GM13977 (cell line): Measurements from ENCODE around the gene DAPK1.

Source experiments
- DNase-seq: peaks from one replicate; pipeline ENCODE4 v3.0.0; 2012; ENCODE audit warnings: low spot score
- in situ Hi-C: fragments of 300-500 bp; cut with MboI; formaldehyde crosslinking; loops from one replicate; pipeline ENCODE4 v1.12.0; 2022; ENCODE audit warnings: low sequenced_read_pairs, low pct_unique_long_range_greater_than_20kb, mixed read lengths, inconsistent platforms; ENCODE audit not compliant: unreplicated experiment
- TF ChIP-seq, protein P1 (sequence below): IDR thresholded peaks from 2 replicates; pipeline ENCODE4 v1.5.1; 2012; ENCODE audit warnings: mild to moderate bottlenecking, control low read depth; ENCODE audit not compliant: insufficient read depth; ENCODE audit errors: extremely low read depth, missing control alignments

Gene DAPK1

DNA sequence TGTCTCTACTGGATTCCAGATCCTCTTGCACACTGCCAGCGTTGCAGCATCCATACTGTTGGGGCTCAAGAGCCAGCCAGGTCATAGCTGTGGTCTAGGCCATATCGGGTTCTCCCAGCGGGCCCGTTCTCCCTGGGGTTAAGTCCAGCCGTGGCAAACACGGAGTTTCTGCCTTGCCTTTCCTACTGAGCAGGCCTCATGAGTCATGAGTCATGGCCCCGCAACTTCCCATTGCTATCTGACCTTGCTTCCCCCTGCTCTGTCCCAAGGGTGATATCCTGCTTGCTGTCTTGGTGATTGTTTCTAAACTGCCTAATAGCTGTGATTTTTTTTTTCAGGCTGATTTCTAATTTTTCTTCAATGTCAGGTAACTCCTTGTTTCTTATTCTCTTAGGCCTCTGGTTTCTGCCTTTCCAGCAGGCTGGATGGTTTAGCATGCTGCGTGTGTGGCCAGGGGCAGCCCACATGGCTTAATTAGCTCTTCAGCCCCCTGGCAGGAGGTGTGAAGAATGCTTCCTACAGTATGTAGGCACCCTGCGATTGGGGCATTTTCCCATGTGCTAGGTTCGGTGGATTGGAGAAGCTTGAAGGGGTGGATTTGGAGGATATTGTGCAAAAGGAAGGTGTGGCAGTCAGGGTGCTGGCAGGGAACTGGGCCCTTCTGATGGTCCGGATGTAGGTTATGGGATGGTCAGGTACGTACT is 18.7 kb downstream of the DAPK1 start:
- DNase-seq: no peak
- TF ChIP-seq, protein P1, sequence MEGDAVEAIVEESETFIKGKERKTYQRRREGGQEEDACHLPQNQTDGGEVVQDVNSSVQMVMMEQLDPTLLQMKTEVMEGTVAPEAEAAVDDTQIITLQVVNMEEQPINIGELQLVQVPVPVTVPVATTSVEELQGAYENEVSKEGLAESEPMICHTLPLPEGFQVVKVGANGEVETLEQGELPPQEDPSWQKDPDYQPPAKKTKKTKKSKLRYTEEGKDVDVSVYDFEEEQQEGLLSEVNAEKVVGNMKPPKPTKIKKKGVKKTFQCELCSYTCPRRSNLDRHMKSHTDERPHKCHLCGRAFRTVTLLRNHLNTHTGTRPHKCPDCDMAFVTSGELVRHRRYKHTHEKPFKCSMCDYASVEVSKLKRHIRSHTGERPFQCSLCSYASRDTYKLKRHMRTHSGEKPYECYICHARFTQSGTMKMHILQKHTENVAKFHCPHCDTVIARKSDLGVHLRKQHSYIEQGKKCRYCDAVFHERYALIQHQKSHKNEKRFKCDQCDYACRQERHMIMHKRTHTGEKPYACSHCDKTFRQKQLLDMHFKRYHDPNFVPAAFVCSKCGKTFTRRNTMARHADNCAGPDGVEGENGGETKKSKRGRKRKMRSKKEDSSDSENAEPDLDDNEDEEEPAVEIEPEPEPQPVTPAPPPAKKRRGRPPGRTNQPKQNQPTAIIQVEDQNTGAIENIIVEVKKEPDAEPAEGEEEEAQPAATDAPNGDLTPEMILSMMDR: no peak
- in situ Hi-C loops: no loop called here

DNA sequence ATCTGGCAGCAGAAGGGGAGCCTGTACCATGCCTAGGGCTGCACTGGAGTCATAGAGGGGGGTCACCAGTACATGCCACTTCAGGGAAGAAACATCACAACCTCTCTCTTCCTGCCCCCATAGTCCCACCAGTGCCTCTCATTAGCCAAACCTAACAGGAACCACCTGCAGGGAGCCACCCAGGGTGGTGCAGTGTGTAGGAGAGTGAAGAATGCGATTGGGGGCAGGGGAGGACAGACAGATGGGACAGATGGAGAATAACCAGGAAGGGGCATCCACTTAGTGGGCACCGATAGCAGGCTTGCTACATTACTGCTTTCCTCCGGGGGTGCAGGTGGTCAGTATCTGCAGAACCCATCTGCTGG is 19.2 kb downstream of the DAPK1 start:
- in situ Hi-C loops: no loop called here
- DNase-seq: no peak
- TF ChIP-seq, protein P1: no peak

DNA sequence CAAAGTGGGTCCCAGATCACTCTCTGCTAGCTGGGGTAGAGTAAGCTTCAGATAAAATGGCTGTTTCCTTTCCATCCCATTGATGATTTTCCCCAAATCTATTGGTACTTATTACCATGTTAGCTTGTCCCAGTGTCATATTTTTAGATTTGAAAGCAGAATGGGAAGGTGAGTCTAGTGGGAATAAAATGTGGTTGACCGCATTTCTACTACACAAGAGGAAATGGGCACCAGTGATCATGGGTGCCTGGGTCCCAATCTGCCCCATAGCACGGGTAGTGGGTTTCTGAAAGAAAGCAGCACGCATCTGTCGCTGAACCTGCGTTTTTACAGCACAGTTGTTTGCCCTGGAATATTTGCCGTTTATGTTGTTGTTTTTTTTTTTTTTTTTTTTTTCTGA is 20.1 kb downstream of the DAPK1 start:
- in situ Hi-C loops: no loop called here

DNA sequence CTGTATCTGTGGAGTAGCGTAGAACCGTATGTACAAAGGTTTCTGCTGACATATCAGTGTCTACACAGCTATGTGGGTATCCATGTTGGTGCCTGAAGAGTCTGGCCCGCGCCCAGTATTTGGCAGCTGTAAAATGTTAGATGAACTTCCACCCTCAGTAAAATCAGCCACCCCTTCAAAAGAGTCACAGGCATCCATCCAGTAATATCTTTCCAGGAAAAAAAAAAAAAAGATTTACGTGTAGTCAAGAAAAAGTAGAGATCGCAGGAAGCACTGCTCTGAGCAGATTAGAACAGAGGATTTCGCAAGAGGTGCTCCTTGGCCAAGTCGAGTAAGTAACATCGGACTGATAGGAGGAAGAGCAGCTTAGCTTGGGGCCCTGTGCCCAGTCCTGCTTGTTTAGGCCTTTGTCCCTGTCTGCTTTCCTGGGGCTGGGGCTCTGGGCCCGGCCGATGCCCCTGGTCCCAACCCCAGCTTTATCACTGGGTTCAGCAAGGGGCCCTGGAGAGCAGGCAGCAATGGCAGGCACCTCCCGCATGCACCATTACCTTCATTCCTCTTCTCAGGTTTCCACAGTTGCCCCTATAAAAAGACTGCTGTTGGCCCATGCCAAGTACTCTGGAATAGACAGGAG is 21.2 kb downstream of the DAPK1 start:
- no peak for DNase-seq
- in situ Hi-C loops: no loop called here
- TF ChIP-seq, protein P1: no peak

More for the DNA sequence above, 20.1 kb downstream of the DAPK1 start:
- TF ChIP-seq, protein P1: no peak
- no peak for DNase-seq

DNA sequence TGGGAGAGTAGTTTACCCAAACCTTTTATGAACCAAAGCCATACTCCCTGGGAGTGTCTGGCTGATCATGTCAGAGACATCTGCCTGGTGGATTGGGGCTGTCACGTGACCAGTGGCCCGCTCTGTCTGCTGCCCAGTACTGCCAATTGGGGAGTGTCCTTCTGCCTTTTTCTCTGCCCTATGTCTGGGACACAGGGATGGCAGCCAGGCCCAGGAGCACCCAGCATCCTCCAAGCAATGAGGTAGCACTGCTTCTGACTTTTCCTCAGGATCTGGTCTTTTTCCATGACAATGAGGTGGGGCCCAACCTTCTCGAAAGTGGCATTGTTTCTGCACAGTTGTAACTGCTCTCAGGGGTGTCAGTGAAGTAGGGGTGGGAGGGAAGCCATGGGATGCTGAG is 21.8 kb downstream of the DAPK1 start:
- in situ Hi-C loops: no loop called here
- TF ChIP-seq, protein P1: no peak
- DNase-seq: no peak

DNA sequence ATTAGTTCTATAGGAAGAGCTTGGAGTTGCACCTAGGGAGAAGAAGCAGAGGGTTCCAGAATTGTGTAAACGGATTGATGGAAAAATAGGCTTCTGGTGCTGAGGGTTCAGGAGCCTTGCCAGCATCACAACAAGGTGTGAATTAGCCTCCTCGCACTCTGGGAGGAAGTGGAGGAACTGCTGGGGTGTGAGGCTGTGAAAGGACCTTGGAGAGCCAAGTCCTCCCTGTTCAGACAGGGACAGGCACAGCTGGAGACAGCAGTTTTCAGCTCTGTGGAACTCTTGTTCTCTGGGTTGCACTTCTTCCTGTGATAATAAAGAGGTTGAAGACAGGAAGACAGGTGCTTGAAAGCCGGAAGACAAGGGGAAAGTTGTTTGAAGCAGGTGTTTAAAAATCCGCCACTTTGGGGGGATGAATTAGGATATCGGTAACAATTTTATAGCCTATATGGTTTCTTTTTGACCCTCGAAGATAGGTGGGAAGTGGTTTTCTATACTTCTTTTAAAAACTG is 22.6 kb downstream of the DAPK1 start:
- TF ChIP-seq, protein P1: no peak
- DNase-seq: no peak
- in situ Hi-C loops: no loop called here
